ENCODE data around the gene DNAL1. TPM values are rescaled to one million over a fixed set of nuclear protein-coding genes. Genes with fewer than 3 reads are reported as not detected.
A peak's percentile ranks its signal among the peaks of the same experiment; 100 is the strongest.

The DNAL1 gene
- total RNA-seq, 1 donor from 2014 or later: 18.1 TPM

GRCh38 chr14:73746520-73747378 lies 102.0 kb downstream of the DNAL1 start:
- peaks cover 51% of the 10 kb centered on the region for H3K4me1 Mint-ChIP-seq
- TF ChIP-seq, protein P1, sequence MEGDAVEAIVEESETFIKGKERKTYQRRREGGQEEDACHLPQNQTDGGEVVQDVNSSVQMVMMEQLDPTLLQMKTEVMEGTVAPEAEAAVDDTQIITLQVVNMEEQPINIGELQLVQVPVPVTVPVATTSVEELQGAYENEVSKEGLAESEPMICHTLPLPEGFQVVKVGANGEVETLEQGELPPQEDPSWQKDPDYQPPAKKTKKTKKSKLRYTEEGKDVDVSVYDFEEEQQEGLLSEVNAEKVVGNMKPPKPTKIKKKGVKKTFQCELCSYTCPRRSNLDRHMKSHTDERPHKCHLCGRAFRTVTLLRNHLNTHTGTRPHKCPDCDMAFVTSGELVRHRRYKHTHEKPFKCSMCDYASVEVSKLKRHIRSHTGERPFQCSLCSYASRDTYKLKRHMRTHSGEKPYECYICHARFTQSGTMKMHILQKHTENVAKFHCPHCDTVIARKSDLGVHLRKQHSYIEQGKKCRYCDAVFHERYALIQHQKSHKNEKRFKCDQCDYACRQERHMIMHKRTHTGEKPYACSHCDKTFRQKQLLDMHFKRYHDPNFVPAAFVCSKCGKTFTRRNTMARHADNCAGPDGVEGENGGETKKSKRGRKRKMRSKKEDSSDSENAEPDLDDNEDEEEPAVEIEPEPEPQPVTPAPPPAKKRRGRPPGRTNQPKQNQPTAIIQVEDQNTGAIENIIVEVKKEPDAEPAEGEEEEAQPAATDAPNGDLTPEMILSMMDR (conservative IDR thresholded peaks at IDR 0.05): no peak
- DNase-seq (ENCODE audit: low read depth, low spot score): no peak
- H3K4me3 Mint-ChIP-seq: no peak overlapping the region
- H3K27ac Mint-ChIP-seq (ENCODE audit: unreplicated experiment): peak overlapping the region; percentile 29
- H3K9me3 Mint-ChIP-seq: no peaks in the 10 kb centered on the region
- H3K27me3 Mint-ChIP-seq (ENCODE audit: low read depth): no peaks in the 10 kb centered on the region
- H3K36me3 Mint-ChIP-seq (ENCODE audit: low read depth): no peaks in the 10 kb centered on the region

- no peak overlapping the region for H3K4me3 Mint-ChIP-seq
- H3K27ac Mint-ChIP-seq (ENCODE audit: unreplicated experiment): no peak overlapping the region
- peaks cover 49% of the 10 kb centered on the region for H3K4me1 Mint-ChIP-seq
- TF ChIP-seq, protein P1 (conservative IDR thresholded peaks at IDR 0.05): no peak
- no peak for DNase-seq (ENCODE audit: low read depth, low spot score)
- H3K9me3 Mint-ChIP-seq: no peaks in the 10 kb centered on the region
- H3K36me3 Mint-ChIP-seq (ENCODE audit: low read depth): no peaks in the 10 kb centered on the region
- no peaks in the 10 kb centered on the region for H3K27me3 Mint-ChIP-seq (ENCODE audit: low read depth)
Measured at GRCh38 chr14:73747379-73748211, 102.8 kb downstream of the DNAL1 start.

DNA sequence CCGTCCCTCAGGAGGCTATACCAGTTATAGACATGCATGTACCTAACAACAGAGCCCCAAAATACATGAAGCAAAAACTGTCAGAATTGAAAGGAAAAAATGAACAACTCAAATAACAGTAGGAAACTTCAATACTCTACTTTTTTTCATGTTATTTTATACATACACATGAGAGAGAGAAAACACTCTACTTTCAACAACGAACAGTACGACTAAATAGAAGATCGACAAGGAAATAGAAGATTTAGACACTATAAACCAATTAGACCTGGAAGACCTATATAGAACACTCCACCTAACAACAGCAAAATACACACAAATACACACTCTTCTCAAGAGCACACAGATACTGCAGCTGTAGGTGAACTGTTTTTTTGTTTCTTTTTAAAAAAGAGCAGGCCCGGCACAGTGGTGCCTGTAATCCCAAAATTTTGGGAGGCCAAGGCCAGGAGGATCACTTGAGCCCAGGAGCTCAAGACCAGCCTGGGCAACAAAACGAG lies 104.1 kb downstream of the DNAL1 start:
- Mint-ChIP-seq H3K27me3 (ENCODE audit: low read depth) (no peaks in the 10 kb centered on the region), H3K36me3 (ENCODE audit: low read depth) (no peaks in the 10 kb centered on the region), H3K4me1 (peaks cover 49% of the 10 kb centered on the region), H3K9me3 (no peaks in the 10 kb centered on the region), H3K4me3 (no peak overlapping the region), H3K27ac (ENCODE audit: unreplicated experiment) (no peak overlapping the region)
- TF ChIP-seq, protein P1 (conservative IDR thresholded peaks at IDR 0.05): no peak
- no peak for DNase-seq (ENCODE audit: low read depth, low spot score)

DNA sequence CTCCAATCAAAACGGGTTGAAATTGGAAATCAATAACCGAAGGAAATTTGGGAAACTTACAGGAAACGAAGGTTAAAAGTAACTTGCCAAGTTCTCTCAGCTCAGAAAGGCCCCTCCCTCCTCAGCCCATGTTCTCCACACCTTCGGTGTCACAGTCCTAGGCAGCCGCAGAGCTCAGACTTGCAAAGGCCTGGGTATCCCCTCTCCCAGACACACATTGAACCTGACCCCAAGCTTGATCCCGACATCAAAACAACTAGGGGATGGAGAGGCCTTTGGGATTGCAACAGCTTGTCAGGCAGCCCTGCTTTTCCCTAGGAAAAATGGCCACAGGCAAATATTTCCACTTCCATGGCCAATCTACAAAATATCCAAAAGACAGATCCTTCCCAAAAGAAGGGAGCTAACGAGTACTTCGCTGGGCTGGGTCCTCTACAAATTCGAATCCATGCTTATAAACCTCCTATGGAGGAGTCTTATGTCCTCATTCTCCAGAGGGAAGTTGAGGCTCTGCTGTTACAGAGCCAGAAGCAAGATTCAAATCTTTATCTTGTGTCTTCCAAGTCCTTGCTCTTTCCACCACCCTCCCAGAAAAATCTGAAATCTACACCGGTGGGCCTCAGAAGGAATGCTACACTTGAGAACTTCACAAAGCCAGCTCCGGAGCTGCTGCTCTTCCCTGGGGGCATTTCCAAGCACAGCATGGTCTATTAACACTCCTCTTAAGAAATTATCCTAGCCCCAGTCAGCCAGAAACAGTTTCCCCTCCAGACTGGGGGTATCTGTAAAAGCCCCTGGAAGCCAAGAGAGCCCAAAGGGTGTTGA lies 105.1 kb downstream of the DNAL1 start:
- H3K4me3 Mint-ChIP-seq: no peak overlapping the region
- H3K9me3 Mint-ChIP-seq: no peaks in the 10 kb centered on the region
- H3K27me3 Mint-ChIP-seq (ENCODE audit: low read depth): no peaks in the 10 kb centered on the region
- peaks cover 51% of the 10 kb centered on the region for H3K4me1 Mint-ChIP-seq
- TF ChIP-seq, protein P1 (conservative IDR thresholded peaks at IDR 0.05): no peak
- no peak for DNase-seq (ENCODE audit: low read depth, low spot score)
- no peaks in the 10 kb centered on the region for H3K36me3 Mint-ChIP-seq (ENCODE audit: low read depth)
- H3K27ac Mint-ChIP-seq (ENCODE audit: unreplicated experiment): no peak overlapping the region

DNA sequence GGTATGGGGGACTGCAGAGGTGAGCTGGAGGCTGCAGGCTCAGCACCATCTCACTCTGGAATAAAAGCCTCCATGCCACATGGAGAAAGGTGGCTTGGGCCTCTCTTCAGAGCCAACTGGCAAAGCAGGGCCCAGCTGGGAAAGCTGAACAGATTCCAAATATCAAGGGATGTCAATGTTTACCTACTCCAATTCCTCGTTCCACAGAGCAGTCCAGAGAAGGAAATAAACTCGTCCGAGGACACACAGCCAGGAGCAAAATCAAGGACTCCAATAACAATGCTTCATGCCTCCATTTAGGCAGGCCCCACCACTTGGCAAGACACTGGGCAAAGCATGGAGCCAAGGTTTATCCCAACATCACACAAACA lies 105.7 kb downstream of the DNAL1 start:
- no peak overlapping the region for H3K4me3 Mint-ChIP-seq
- peaks cover 57% of the 10 kb centered on the region for H3K4me1 Mint-ChIP-seq
- no peak for DNase-seq (ENCODE audit: low read depth, low spot score)
- no peaks in the 10 kb centered on the region for H3K36me3 Mint-ChIP-seq (ENCODE audit: low read depth)
- H3K27ac Mint-ChIP-seq (ENCODE audit: unreplicated experiment): peak overlapping the region; percentile 62
- no peaks in the 10 kb centered on the region for H3K27me3 Mint-ChIP-seq (ENCODE audit: low read depth)
- TF ChIP-seq, protein P1 (conservative IDR thresholded peaks at IDR 0.05): no peak
- no peaks in the 10 kb centered on the region for H3K9me3 Mint-ChIP-seq
